ENCODE results near the gene CHRNB2.

DNA sequence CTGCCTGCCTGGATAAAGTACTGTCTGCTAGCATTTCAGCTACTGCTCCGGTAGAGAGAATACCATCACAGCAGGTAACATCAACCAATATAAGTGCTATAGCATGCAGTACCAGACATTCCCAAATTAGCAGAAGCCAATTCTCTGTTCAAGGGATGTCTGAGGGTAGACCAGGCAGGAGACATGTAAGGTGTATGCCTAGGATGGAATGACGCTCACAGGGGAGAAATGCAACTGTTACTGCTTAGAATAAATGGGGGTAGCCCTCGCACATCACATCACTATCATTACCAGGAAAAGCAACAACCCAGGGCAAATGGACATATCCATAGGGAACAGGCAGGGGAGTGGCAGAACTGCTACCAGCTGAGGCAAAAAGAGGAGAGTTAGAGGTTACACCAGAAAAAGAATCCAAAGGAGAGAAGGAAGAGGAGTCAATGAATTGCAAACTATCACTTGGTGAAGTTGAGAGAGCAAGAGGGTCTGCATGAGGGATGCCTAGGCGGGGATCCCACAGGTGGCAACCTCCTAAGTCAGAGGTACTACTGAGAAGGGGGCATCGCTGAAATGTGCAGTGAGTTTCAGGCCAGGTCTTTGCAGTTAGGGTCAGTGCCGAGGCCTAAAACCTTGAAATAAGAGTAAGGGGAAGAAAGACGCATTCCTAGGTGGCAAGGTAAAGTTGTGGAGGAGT lies 10.2 kb upstream of the CHRNB2 start:
- TF ChIP-seq, protein P1, sequence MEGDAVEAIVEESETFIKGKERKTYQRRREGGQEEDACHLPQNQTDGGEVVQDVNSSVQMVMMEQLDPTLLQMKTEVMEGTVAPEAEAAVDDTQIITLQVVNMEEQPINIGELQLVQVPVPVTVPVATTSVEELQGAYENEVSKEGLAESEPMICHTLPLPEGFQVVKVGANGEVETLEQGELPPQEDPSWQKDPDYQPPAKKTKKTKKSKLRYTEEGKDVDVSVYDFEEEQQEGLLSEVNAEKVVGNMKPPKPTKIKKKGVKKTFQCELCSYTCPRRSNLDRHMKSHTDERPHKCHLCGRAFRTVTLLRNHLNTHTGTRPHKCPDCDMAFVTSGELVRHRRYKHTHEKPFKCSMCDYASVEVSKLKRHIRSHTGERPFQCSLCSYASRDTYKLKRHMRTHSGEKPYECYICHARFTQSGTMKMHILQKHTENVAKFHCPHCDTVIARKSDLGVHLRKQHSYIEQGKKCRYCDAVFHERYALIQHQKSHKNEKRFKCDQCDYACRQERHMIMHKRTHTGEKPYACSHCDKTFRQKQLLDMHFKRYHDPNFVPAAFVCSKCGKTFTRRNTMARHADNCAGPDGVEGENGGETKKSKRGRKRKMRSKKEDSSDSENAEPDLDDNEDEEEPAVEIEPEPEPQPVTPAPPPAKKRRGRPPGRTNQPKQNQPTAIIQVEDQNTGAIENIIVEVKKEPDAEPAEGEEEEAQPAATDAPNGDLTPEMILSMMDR (optimal IDR thresholded peaks at IDR 0.05 in 1 of 3, IDR thresholded peaks at IDR 0.05 in 1 of 3, conservative IDR thresholded peaks at IDR 0.05 in 1 of 3; ENCODE audit: extremely low read depth in 1 of 3, insufficient read depth in 2 of 3, low read length in 3 of 3) = no peak
- TF ChIP-seq EZH2 (IDR thresholded peaks at IDR 0.05; ENCODE audit: low read length) = no peak
